ENCODE data around the gene MARF1.

GRCh38 chr16:15574614-15574948, 68.4 kb downstream of the MARF1 start:
- TF ChIP-seq POLR2A (IDR thresholded peaks at IDR 0.05) = no peak
- no peak for TF ChIP-seq CTCF (IDR thresholded peaks at IDR 0.05)
